ENCODE results near the gene RASGEF1B. TPM values are rescaled to one million over a fixed set of nuclear protein-coding genes. Genes with fewer than 3 reads are reported as not detected.

The RASGEF1B gene
- total and polyA plus RNA-seq, 2 experiments from 2014 or later: 2.8 to 5.2 TPM

- no peak for TF ChIP-seq ZNF462 (CRISPR knock-in tag; IDR thresholded peaks at IDR 0.05)
- TF ChIP-seq ETS1 (IDR thresholded peaks at IDR 0.05): no peak
- no peak for TF ChIP-seq NANOG (IDR thresholded peaks at IDR 0.05; ENCODE audit: borderline replicate concordance)
- no peak for TF ChIP-seq CTCF (conservative IDR thresholded peaks at IDR 0.05; ENCODE audit: low read depth in 2 of 2)
- TF ChIP-seq JUNB (IDR thresholded peaks at IDR 0.05; ENCODE audit: unreplicated experiment): no peak
Observed at GRCh38 chr4:81452452-81453006, 19.2 kb downstream of the RASGEF1B start (continued).

- Histone ChIP-seq H3K79me2 (replicated peaks; ENCODE audit: insufficient read depth) (no peaks in the 10 kb centered on the region), H3K27ac (ENCODE audit: low read depth) (no peak overlapping the region), H3K4me3 (no peak overlapping the region), H3F3A (replicated peaks; ENCODE audit: low read depth) (no peaks in the 10 kb centered on the region), H3K4me2 (no peak overlapping the region), H3K27me3 (ENCODE audit: insufficient read depth) (no peaks in the 10 kb centered on the region), H2AFZ (no peak overlapping the region), H3K36me3 (ENCODE audit: insufficient read depth) (no peaks in the 10 kb centered on the region; the same call in 1 of the 2 replicates), H3K4me1 (ENCODE audit: insufficient read depth) (peaks cover 34% of the 10 kb centered on the region), H4K20me1 (replicated peaks; ENCODE audit: insufficient read depth) (no peaks in the 10 kb centered on the region), H3K9me2 (ENCODE audit: insufficient read depth) (no peaks in the 10 kb centered on the region)
- TF ChIP-seq EZH2phosphoT487 (IDR thresholded peaks at IDR 0.05; ENCODE audit: unreplicated experiment) (no peak), STAT1 (IDR thresholded peaks at IDR 0.05; ENCODE audit: unreplicated experiment) (no peak), CTCF (conservative IDR thresholded peaks at IDR 0.05; ENCODE audit: low read depth in 2 of 2) (no peak), CREB1 (CRISPR knock-in tag; IDR thresholded peaks at IDR 0.05; ENCODE audit: low read depth) (no peak), ZNF114 (CRISPR knock-in tag; IDR thresholded peaks at IDR 0.05) (no peak)
- no peak for ATAC-seq
- Mint-ChIP-seq H3K4me3 (no peak overlapping the region), H3K9me3 (no peaks in the 10 kb centered on the region), H3K27me3 (ENCODE audit: insufficient read depth, low read depth, poor library complexity) (no peaks in the 10 kb centered on the region), H3K27ac (no peak overlapping the region), H3K4me1 (peaks cover 38% of the 10 kb centered on the region), H3K36me3 (ENCODE audit: low read depth) (peaks cover 9% of the 10 kb centered on the region; the same call in 2 of the 3 replicates)
- DNase-seq (ENCODE audit: low spot score): no peak
Observed at GRCh38 chr4:81449015-81449414, 22.7 kb downstream of the RASGEF1B start.

All from GM23338 (cell line).